Right renal pelvis (tissue), 4 donors: ENCODE results near the gene JMJD1C. TPM values are rescaled to one million over a fixed set of nuclear protein-coding genes. Genes with fewer than 3 reads are reported as not detected.
"Not testable (repeated sequence)": the region's sequence is repeated elsewhere in the genome, so short reads cannot be mapped to it uniquely, and the experiment has no call there.

Source experiments
- DNase-seq, 4 donors: peaks; one replicate each; pipeline ENCODE4 v3.0.0-alpha.2; 2013; ENCODE audit warnings: low read depth in 4 of 4, low spot score in 3 of 4, missing footprints in 1 of 4
- polyA plus RNA-seq, 4 donors: library from polyadenylated mRNA; unstranded; fragments of 120-200 nt; gene quantifications; one replicate each; pipeline ENCODE4 v1.2.1, GENCODE V29; 2013; ENCODE audit not compliant: insufficient read length in 4 of 4

Gene JMJD1C
- polyA plus RNA-seq, 4 donors, result 88.4 to 115 (median 112) TPM

- no peak for DNase-seq
Measured at GRCh38 chr10:63413429-63413828, 52.3 kb downstream of the JMJD1C start.

GRCh38 chr10:63412304-63412703, 53.5 kb downstream of the JMJD1C start:
- no peak for DNase-seq

- DNase-seq, result no peak
Measured at GRCh38 chr10:63410633-63411032, 55.1 kb downstream of the JMJD1C start.

GRCh38 chr10:63409465-63410027, 56.2 kb downstream of the JMJD1C start:
- DNase-seq, result no peak

DNA sequence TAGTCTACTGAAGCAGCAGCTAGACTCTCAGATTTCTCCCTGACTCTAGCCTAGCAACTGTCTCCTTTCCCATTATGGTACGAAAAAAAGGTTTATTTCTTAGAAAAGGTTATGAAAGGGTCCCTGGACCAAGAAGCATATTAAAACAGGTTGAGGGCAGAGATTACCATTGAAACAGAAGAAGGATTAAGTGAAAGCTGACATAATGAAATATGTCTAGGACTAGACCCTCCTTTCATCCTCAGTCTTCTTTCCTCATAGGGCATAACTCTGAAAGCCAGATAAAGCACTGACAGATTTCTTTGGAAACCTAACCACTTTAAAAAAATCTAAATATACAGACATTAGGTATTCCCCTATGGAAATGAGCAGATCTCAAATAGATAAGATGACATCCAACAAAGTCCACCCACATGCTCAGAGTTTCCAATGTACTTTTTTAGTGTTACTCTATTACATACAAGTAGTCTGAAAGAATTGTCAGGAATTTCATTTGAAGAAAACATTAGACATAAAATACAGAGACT, 58.6 kb downstream of the JMJD1C start:
- no peak for DNase-seq

- no peak for DNase-seq
Measured at GRCh38 chr10:63396133-63396761, 69.5 kb downstream of the JMJD1C start.

GRCh38 chr10:63393050-63393449, 72.7 kb downstream of the JMJD1C start:
- DNase-seq, result no peak

DNA sequence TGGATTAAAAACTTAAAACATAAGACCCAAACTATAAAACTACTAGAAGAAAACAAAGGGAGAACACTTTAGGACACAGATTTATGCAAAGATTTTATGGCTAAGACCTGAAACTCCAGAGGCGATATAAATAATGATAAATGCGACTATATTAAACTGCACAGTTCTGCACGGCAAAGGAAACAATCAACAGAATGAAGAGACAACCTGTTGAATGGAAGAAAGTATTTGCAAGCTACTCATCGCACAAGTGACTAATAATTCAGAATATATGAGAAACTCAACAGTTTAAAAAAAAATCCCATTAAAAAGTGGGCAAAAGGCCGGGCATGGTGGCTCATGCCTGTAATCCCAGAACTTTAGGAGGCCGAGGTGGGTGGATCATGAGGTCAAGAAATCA, 73.6 kb downstream of the JMJD1C start:
- DNase-seq, result no peak

DNA sequence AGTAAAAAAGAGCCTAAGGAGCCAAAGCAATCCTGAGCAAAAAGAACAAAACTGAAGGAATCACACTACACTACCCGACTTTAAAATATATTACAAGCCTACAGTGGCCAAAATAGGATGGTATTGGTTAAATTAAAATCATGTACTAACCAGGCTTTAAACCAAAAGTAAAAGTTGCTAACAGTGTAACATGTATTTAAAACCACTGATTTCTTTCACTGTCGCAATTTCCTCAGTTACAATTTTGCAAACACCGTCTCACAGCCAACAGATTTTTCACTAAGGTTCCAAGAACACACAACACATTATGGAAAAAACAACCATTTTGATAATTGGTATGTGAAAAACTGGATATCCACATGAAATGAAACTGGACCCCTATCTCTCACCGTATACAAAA, 74.0 kb downstream of the JMJD1C start:
- DNase-seq, result no peak

DNA sequence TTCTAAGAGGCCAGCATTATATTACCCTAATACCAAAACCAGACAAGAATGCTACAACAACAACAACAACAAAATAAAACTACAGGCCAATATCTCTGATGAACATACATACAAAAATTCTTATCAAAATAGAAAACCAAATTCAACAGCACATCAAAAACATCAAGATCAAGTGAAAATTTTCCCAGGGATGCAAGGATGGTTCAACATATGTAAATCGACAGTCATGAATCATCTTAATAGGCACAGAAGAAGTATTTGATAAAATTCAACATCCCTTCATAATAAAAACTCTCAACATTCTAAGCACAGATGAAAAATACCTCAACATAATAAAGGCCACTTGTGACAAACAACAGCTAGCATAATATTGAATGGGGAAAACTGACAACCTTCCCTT, 75.3 kb downstream of the JMJD1C start:
- DNase-seq, result no peak

GRCh38 chr10:63388421-63389031, 77.3 kb downstream of the JMJD1C start:
- DNase-seq, result no peak

GRCh38 chr10:63385254-63385653, 80.5 kb downstream of the JMJD1C start:
- DNase-seq, result no peak

- no peak for DNase-seq
Measured at GRCh38 chr10:63384675-63385074, 81.1 kb downstream of the JMJD1C start.

DNA sequence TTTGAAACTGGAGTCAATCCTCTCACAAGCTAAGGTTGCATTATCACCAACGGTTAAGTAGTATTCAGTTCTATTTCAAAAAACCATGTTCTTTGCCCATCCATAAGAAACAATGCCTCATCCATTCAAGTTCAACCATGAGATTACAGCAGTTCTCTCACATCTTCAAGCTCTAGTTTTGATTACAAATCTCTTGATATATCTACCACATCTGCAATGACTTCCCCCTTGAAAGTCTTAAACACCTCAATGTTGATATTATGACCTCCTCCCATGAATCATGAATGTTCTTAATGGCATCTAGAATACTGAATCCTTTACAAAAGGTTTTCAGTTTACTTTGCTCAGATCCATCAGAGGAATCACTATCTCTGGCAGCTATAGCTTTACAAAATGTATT, 81.8 kb downstream of the JMJD1C start:
- no peak for DNase-seq

GRCh38 chr10:63383141-63383540, 82.6 kb downstream of the JMJD1C start:
- DNase-seq, result no peak

- DNase-seq, result no peak
Measured at GRCh38 chr10:63382066-63382465, 83.7 kb downstream of the JMJD1C start.

DNA sequence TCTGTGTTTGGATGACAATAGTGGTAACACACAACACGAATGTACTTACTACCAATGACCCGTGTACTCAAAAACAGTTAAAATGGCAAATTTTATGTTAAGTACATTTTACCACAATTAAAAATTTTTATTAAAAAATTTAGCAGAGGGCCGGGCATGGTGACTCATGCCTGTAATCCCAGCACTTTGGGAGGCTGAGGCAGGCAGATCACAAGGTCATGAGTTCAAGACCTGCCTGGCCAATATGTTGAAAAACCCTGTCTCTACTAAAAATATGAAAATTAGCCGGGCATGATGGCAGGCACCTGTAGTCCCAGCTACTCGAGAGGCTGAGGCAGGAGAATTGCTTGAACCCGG, 88.5 kb downstream of the JMJD1C start:
- DNase-seq, result not testable (repeated sequence)

GRCh38 chr10:63376560-63377304, 89.0 kb downstream of the JMJD1C start:
- DNase-seq, result no peak

GRCh38 chr10:63375859-63376258, 89.9 kb downstream of the JMJD1C start:
- DNase-seq, result no peak

DNA sequence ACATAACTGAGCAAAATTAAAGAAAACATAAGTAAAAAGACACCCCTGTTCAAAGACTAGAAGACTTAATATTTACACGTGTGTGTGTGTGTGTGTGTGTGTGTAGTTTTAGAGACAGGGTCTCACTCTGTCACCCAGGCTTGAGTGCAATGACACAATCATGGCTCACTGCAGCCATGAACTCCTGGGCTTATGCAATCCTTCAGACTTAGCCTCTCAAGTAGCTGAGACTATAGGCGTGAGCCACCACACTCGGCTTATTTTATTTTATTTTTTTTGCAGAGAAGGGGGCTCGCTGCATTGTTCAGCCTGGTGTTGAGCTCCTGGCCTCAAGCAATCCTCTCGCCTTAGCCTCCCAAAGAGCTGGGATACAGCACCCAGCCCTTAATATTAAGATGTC, 90.3 kb downstream of the JMJD1C start:
- no peak for DNase-seq

- DNase-seq, result no peak
Measured at GRCh38 chr10:63374991-63375390, 90.8 kb downstream of the JMJD1C start.

- no peak for DNase-seq
Measured at GRCh38 chr10:63373176-63373575, 92.6 kb downstream of the JMJD1C start.
